Measurements from ENCODE around the gene AQP2. TPM values are rescaled to one million over a fixed set of nuclear protein-coding genes. Genes with fewer than 3 reads are reported as not detected.

Gene AQP2
- total RNA-seq, 1 experiment from 2014 or later, result 0.36 TPM

DNA sequence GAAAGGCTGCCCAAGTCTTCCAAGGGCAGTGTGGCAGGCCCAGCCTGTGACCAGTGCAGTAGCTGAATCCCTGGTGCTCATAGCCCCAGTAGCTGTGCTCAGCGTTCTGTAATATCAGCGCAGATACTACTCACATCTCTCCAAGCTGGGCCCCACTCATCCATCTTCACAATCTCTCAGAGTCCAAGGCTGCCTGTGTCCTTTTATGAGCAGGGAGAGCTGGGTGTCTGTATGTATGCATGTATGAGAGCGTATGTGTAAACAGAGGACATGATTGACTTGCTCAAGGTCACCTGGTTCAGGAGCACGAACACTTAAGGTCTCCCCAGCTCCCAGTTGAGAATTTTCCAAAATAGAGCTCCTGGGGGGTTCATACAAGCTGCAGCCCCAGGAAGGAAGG is 27.6 kb downstream of the AQP2 start:
- no peak for TF ChIP-seq TCF7L2 (IDR thresholded peaks at IDR 0.05; ENCODE audit: low read depth, low read length)
- TF ChIP-seq POLR2AphosphoS5 (IDR thresholded peaks at IDR 0.05; ENCODE audit: low read depth, low read length), result no peak
- no peak for TF ChIP-seq SIN3A (IDR thresholded peaks at IDR 0.05; ENCODE audit: borderline replicate concordance, insufficient read depth, low read depth, low read length)
- TF ChIP-seq, protein P1, sequence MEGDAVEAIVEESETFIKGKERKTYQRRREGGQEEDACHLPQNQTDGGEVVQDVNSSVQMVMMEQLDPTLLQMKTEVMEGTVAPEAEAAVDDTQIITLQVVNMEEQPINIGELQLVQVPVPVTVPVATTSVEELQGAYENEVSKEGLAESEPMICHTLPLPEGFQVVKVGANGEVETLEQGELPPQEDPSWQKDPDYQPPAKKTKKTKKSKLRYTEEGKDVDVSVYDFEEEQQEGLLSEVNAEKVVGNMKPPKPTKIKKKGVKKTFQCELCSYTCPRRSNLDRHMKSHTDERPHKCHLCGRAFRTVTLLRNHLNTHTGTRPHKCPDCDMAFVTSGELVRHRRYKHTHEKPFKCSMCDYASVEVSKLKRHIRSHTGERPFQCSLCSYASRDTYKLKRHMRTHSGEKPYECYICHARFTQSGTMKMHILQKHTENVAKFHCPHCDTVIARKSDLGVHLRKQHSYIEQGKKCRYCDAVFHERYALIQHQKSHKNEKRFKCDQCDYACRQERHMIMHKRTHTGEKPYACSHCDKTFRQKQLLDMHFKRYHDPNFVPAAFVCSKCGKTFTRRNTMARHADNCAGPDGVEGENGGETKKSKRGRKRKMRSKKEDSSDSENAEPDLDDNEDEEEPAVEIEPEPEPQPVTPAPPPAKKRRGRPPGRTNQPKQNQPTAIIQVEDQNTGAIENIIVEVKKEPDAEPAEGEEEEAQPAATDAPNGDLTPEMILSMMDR (IDR thresholded peaks at IDR 0.05), result no peak
- TF ChIP-seq, protein P2, sequence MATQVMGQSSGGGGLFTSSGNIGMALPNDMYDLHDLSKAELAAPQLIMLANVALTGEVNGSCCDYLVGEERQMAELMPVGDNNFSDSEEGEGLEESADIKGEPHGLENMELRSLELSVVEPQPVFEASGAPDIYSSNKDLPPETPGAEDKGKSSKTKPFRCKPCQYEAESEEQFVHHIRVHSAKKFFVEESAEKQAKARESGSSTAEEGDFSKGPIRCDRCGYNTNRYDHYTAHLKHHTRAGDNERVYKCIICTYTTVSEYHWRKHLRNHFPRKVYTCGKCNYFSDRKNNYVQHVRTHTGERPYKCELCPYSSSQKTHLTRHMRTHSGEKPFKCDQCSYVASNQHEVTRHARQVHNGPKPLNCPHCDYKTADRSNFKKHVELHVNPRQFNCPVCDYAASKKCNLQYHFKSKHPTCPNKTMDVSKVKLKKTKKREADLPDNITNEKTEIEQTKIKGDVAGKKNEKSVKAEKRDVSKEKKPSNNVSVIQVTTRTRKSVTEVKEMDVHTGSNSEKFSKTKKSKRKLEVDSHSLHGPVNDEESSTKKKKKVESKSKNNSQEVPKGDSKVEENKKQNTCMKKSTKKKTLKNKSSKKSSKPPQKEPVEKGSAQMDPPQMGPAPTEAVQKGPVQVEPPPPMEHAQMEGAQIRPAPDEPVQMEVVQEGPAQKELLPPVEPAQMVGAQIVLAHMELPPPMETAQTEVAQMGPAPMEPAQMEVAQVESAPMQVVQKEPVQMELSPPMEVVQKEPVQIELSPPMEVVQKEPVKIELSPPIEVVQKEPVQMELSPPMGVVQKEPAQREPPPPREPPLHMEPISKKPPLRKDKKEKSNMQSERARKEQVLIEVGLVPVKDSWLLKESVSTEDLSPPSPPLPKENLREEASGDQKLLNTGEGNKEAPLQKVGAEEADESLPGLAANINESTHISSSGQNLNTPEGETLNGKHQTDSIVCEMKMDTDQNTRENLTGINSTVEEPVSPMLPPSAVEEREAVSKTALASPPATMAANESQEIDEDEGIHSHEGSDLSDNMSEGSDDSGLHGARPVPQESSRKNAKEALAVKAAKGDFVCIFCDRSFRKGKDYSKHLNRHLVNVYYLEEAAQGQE (IDR thresholded peaks at IDR 0.05; ENCODE audit: insufficient read depth in 1 of 2, low read depth in 2 of 2, low read length in 1 of 2), result no peak
- Histone ChIP-seq H3K36me3 (ENCODE audit: control insufficient read depth, insufficient read depth, low read length) (no peaks in the 10 kb centered on the region), H3K4me3 (ENCODE audit: low read depth in 2 of 2, low read length in 2 of 2) (no peak overlapping the region), H3K9me3 (ENCODE audit: control insufficient read depth, insufficient read depth, low read depth, low read length) (no peaks in the 10 kb centered on the region), H3K27ac (ENCODE audit: low read length) (no peak overlapping the region), H3K27me3 (ENCODE audit: control insufficient read depth, insufficient read depth, low read length) (no peaks in the 10 kb centered on the region), H3K4me1 (ENCODE audit: control insufficient read depth, insufficient read depth, low read length) (peaks cover 4% of the 10 kb centered on the region; the same call in 1 of the 2 replicates)
- in situ Hi-C loops (cut with HindIII; ENCODE audit: low pct_unique_long_range_greater_than_20kb, low sequenced_read_pairs) (no loop called here), intact Hi-C loops (cut with micrococcal nuclease; ENCODE audit: unreplicated experiment) (no loop called here)
- no peak for ATAC-seq
- BruUV-seq (replicated peaks), result no TSS peak
- ChIA-PET POLR2A (no interaction called here), CTCF (no interaction called here)
- no peak for DNase-seq (ENCODE audit: low read depth, low spot score)

DNA sequence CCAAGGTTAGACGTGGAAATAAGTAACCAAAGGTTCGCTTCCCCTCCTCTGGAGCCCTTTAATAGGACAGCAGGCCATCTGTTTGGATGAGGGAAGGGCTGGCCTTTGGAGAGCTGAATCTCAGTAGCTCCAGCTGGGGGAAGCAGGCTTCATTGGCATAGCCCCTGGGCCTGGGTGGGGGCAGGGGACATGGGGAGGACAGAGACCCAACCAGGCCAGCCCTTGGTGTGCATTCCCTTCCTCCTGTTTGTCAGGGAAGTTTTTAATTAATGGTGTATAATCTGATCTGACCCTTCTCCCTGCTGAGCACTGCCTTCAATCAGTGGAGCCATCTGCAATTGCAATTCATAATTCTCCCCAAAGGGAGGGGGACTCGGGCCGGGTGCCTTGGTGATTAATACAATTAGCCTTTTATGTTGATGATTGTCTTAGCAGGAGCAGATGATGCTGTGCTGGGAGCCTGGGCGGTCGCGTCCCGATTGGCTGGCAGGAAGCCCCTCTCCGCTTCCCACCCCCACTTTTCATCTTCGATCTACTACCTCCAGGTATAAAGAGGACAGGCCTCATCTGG is 28.6 kb downstream of the AQP2 start:
- Histone ChIP-seq H3K4me3 (ENCODE audit: low read depth in 2 of 2, low read length in 2 of 2) (no peak overlapping the region), H3K9me3 (ENCODE audit: control insufficient read depth, insufficient read depth, low read depth, low read length) (no peaks in the 10 kb centered on the region), H3K27ac (ENCODE audit: low read length) (no peak overlapping the region), H3K4me1 (ENCODE audit: control insufficient read depth, insufficient read depth, low read length) (peaks cover 4% of the 10 kb centered on the region; the same call in 1 of the 2 replicates), H3K36me3 (ENCODE audit: control insufficient read depth, insufficient read depth, low read length) (no peaks in the 10 kb centered on the region), H3K27me3 (ENCODE audit: control insufficient read depth, insufficient read depth, low read length) (no peaks in the 10 kb centered on the region)
- intact Hi-C loops (cut with micrococcal nuclease; ENCODE audit: unreplicated experiment), result no loop called here
- no TSS peak for BruUV-seq (replicated peaks)
- TF ChIP-seq, protein P2 (IDR thresholded peaks at IDR 0.05; ENCODE audit: insufficient read depth in 1 of 2, low read depth in 2 of 2, low read length in 1 of 2), result no peak
- TF ChIP-seq TCF7L2 (IDR thresholded peaks at IDR 0.05; ENCODE audit: low read depth, low read length) (no peak), SIN3A (IDR thresholded peaks at IDR 0.05; ENCODE audit: borderline replicate concordance, insufficient read depth, low read depth, low read length) (no peak), POLR2AphosphoS5 (IDR thresholded peaks at IDR 0.05; ENCODE audit: low read depth, low read length) (no peak)
- TF ChIP-seq, protein P1 (IDR thresholded peaks at IDR 0.05), result no peak
- ATAC-seq (no peak), DNase-seq (ENCODE audit: low read depth, low spot score) (no peak)
- ChIA-PET POLR2A (no interaction called here), CTCF (no interaction called here)
- in situ Hi-C loops (cut with HindIII; ENCODE audit: low pct_unique_long_range_greater_than_20kb, low sequenced_read_pairs), result no loop called here

All from Panc1 (cell line).